HL-60/S4 (cell line): ENCODE results near the gene NENF.

Experiments
- in situ Hi-C: fragments of 300-500 bp; cut with MboI; formaldehyde crosslinking; loops from 2 replicates; pipeline ENCODE4 v1.14.3; 2022; ENCODE audit warnings: low sequenced_read_pairs

NENF gene

DNA sequence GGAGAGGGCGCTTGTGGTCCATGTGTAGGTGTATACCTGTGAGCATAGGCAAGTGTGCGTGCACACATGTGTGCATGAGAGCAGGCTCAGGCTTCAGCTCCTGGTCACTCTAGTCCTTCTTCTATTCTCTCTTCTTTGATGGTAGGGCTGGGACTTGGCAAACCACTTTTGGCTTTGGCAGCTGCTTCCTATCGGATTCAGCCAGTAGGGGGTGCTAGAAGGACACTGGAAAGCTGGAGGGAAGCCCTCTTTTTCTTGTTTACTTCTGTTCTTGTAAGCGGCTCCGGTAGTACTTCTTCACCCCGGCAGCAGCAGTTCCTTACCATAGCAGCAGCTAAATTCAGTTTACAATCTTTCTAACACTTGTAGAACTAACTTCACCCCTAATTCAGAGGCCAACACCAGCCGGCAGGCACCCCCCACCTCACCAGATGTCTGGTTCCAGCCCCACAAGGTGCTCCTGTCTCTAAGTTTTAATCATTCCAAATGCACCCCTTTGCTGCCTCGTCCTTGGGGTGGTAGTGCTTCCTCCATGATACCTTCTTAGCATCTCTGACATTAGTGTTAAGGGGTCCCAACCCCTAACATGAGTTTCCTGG lies 25.1 kb downstream of the NENF start:
- in situ Hi-C loops: loop anchor here (10.0 to 25.0 kb wide), 2 partner anchors 304 to 393 kb away; no protein-coding TSS in a partner anchor

DNA sequence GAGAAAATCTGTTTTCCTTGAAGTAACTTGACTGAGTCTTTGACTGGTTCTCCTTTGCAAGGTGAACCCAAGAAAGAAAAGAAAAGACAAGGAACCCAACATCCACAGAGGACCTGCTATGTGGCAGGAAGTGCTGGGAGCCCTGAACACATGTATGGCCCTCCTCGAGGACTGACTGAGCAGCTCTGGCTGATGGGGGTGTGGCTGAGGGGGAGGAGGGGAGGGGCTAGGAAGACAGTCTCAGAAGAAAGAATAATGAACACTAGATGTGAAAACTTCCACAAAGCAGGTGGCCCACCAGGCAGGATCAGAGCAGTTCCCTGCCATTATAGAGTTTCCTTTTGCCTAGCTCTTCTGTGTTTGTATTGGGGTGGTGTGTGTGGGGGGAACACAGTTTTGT lies 26.1 kb downstream of the NENF start:
- in situ Hi-C loops: loop anchor here (10.0 to 25.0 kb wide), 2 partner anchors 303 to 394 kb away; no protein-coding TSS in a partner anchor

DNA sequence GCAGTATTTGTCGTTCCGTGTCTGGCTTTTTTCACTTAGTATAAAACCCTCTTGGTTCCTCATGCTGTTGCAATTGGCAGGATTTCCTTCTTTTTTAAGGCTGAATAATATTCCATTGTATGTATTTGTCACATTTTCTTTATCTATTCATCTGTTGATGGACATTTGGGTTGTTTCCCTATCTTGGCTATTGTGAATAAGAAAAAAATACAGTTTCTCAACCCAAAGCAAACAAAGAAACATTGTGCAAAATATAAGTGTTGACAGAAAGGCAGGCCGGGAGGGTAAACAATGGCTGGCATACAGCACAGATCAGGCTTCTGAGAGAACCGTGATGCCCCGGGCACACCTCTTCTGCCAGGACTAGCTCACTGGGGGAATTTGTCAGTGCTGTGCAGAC lies 26.9 kb downstream of the NENF start:
- in situ Hi-C loops: loop anchor here (10.0 to 25.0 kb wide), 2 partner anchors 303 to 395 kb away; no protein-coding TSS in a partner anchor

DNA sequence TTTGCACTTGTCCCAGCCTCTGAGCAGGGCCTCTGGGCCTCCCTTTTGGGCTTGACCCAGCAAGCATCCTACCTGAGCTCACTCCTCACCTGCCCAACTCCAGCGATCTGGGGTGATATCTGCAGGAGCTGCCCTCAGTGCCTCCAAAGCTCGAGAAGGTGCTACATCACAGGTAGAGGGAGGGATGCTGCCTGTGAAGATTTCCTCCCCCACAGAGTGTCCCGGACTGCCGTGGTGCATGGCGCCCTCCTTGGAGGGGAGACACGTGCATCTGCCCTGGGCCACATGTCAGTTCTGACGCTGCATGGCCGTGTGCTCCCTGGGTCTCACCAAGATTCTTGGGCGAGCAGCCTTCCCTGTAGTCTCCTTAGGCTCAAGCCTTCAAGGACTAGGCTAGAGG lies 27.7 kb downstream of the NENF start:
- in situ Hi-C loops: loop anchor here (25.0 kb wide), 1 partner anchor 302 kb away; no protein-coding TSS in a partner anchor

- in situ Hi-C loops: loop anchor here (25.0 kb wide), 1 partner anchor 300 kb away; no protein-coding TSS in a partner anchor
Measured at GRCh38 chr1:212461916-212462660, 29.4 kb downstream of the NENF start.

DNA sequence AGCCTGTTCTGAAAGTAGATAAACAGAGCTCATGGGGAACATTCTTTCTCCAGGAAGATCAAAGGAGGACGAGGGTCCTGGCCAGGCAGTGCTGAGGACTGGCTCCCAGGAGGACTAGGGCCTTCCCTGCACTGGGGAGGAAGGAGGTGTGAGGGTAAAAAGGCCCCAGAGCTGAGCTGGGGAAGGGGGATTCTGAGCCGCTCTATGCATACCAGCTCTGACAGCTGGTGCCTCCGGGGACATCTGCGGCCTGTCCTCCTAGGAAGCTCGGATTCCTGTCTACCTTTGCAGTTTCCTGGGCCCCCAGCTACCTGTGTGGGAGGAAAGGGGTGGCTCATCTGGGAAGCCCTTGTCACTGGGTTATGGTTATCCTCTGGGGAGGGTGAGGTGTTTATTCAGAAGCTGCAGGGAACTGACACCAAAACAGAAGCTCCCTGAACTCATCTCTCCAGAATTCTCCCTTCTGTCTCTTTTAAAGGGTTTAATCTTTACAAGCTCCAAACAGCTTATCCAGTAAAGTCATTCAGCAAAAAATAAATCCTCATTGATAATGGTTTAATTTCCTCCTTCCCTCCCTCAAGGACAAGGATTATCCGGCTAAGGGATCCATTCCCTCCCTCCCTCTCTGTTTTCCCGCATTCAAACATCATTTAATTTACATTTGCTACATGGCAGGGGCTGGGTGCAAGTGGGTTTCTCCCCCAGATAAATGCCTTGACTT lies 31.0 kb downstream of the NENF start:
- in situ Hi-C loops: loop anchor here (25.0 kb wide), 1 partner anchor 299 kb away; no protein-coding TSS in a partner anchor

GRCh38 chr1:212465311-212465710 lies 32.6 kb downstream of the NENF start:
- in situ Hi-C loops: loop anchor here (25.0 kb wide), 1 partner anchor 297 kb away; no protein-coding TSS in a partner anchor

DNA sequence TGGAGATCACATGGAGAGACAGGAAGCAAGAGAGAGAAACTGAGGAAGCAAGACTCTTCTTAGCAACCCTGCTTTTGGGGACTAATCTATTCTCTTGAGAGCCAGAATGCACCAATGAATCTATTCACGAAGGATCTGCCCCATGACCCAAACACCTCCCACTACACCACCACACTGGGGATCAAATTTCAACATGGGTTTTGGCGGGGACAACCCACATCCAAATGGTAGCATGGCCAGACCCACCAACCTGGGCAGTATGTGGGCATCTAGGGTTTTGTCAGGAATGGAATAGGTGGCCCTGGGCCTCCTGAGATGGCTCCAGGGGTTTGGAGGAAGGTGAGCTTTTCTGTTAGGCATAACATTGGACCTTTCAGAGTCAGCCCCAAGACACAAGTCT lies 33.7 kb downstream of the NENF start:
- in situ Hi-C loops: loop anchor here (25.0 kb wide), 1 partner anchor 296 kb away; no protein-coding TSS in a partner anchor

DNA sequence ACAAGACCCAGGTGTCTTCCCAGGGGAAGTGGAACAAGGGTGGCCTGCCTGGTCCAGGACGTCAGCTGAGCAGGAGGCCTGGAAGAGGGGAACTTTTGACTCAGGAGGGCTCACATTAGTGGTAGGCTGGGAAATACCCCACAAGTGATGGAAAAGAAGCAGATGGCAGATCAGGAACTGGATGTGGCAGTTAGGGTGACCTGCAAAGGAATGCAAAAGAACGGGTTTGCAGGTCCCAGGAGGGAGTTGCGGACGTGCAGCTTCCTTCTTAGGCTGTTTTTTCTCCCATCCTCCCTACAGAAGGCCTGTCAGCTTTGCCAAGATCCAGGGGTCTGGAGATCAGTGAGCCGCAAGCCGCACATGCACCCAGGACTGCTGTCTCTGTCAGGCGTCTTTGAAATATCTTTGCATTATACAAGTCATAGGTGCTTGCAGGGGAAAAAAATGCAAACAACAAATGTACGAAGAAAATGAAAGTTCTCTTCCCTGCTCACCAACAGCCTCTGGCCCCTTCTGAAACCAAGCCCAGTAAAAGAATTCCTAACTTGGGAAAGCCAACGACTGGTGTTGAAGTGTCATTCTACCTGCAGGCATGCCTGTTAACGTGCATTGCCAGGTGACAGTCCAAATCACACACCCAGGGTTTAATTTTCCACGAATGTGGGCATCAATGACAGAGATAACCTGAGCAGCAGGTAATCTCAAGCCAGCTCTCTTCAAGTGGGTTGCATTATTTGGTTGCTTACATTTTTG lies 34.4 kb downstream of the NENF start:
- in situ Hi-C loops: loop anchor here (25.0 kb wide), 1 partner anchor 295 kb away; no protein-coding TSS in a partner anchor

GRCh38 chr1:212467843-212468482 lies 35.2 kb downstream of the NENF start:
- in situ Hi-C loops: loop anchor here (25.0 kb wide), 1 partner anchor 294 kb away; no protein-coding TSS in a partner anchor

DNA sequence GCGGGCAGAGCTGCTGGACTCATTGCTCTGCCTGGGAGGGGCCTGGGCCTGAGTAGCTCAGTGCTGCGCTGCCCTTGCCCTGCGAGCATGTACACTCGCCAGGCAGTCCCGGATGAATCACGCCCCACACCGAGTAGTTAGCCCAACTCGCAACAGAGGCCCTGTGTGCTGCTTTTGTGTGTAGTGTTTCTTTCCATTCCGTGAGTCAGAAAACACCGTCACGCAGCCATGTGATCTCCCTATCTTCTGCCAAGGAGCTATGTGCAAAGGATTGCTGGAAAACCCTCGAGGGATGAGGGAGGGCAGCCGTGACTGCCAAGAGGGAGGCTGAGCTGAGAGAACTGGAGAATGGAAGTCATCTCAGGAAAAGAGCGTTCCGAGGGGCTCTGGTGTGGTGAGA lies 37.3 kb downstream of the NENF start:
- in situ Hi-C loops: loop anchor here (10.0 to 25.0 kb wide), 2 partner anchors 292 to 525 kb away; no protein-coding TSS in a partner anchor

- in situ Hi-C loops: loop anchor here (10.0 to 25.0 kb wide), 2 partner anchors 291 to 524 kb away; no protein-coding TSS in a partner anchor
Measured at GRCh38 chr1:212471286-212471685, 38.6 kb downstream of the NENF start.

DNA sequence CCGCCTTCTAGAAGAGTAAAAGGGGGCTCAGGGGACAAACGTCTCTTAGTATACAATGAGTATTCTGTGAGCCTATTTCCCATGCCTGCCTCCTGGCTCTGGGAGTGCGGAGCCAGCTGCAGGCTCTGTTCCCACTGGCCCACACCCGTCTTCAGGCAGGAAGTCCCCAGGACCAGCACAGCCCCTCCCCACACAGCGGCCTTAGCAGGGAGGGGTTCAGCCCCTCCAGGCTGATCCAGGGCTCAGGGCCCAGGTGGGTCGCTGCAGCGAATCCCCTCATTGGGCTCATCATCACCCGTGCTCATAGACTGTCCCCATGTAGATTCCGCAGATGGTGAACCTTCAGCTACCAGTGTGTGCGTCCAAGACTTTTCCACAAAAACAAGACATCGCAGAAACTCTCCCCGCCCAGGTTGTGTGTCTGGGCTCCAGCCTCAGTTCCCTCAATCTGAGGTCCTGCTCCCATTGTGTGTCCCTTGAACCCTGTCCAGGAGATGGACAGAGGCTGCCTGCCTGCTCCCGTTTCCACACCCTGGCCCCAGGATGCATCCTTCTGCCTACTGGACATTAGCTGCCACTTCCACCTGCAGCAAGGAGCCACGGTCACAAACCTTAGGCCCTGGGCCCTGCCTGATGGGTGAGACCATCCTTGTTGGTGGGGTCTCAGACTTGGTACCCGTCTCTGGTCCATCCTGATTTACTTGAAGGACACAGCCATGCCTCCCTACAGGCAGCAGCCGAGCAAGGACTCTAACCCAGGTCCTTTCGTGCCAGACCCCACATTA lies 39.4 kb downstream of the NENF start:
- in situ Hi-C loops: loop anchor here (10.0 to 25.0 kb wide), 2 partner anchors 290 to 523 kb away; no protein-coding TSS in a partner anchor

DNA sequence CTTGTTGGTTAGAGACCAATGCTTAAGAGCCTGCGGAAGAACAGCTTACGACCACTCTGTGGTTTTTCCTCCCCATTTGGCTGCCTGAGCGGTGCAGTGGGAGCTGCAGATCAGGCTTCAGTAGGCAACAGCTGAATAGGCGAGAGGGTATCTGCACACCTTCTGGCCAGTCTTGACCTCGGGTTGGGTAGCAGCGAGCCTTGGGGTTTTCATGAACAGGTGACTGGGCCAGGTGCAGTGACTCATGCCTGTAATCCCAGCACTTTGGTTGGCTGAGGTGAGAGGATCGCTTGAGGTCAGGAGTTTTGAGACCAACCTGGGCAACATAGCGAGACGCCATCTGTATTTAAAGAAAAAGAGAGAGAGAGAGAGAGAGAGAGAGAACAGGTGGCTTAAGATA lies 41.0 kb downstream of the NENF start:
- in situ Hi-C loops: loop anchor here (10.0 to 25.0 kb wide), 2 partner anchors 289 to 521 kb away; no protein-coding TSS in a partner anchor

DNA sequence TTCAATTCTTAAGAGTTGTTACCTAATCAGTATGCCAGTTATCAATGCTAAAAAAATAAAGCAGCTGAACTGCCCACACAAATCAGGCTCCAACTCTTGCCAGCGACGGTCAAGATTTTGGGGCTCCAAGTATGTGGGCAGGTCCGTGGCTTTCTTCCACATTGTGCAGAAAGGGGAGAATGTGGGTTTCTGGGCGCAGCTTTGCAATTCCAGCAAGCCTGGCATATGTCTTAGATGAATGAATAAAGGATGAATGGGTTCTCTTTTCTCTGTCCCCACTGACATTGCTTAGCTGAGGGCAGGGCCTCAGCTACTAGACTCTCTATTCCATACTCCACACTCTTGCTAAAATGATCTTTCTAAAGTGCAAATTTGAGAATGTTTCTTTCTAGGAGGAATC lies 42.4 kb downstream of the NENF start:
- in situ Hi-C loops: loop anchor here (10.0 kb wide), 1 partner anchor 520 kb away; no protein-coding TSS in a partner anchor

- in situ Hi-C loops: loop anchor here (10.0 kb wide), 1 partner anchor 519 kb away; no protein-coding TSS in a partner anchor
Measured at GRCh38 chr1:212475831-212476230, 43.1 kb downstream of the NENF start.

GRCh38 chr1:212477014-212477679 lies 44.4 kb downstream of the NENF start:
- in situ Hi-C loops: loop anchor here (10.0 kb wide), 1 partner anchor 518 kb away; no protein-coding TSS in a partner anchor
